GM19328 (cell line): ENCODE results near the gene PDE7B.

Source experiments
- ATAC-seq: cut with Tn5 transposase; IDR thresholded peaks from one replicate; pipeline ENCODE4 v1.9.1; 2021; ENCODE audit warnings: mild to moderate bottlenecking, moderate library complexity; ENCODE audit not compliant: unreplicated experiment

Gene PDE7B

DNA sequence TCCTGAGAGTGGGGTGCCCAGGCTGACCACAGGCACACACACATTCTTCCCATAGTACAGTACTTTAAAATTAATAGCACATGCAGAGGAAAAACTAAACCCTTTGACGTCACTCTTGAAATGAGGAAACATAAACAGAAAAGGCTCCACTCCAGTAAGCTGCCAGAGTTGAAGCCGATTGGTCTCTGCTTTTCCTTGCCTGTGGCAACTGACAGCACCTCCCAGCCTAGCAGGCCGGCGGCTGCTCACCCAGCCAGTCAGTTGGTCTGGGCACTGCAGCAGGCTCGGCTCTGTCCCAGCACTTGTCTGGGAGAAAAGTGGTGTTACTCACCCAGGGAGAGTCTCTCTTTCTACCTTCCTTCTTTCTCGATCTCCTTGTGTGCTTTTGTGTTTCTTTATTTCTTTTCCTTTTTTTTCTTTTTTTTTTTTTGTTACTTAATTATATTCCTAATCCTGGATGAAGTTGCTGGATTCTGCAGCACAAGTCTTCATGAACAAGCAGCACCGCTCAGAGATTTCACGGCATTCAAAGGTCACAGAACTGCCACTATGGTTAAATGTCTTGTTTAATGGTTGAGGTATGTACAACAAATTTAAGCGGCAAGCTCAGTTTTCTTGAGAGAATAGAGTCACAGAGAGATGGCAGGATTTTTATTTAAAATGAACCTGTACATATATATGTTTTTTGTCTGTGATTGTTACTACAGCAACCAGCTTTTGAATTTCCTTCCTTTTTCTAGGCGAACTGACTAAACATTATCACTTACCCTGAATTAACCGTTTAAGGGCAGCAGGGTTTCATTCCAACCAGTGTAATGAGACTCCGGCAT lies at the start of gene PDE7B:
Gene PDE7B, plus strand, starts transcription at position 260 of the 830 bp plus-strand sequence.
- peak; percentile 94 for ATAC-seq

GRCh38 chr6:135801755-135802465 lies 49.6 kb upstream of the PDE7B start:
- no peak for ATAC-seq

DNA sequence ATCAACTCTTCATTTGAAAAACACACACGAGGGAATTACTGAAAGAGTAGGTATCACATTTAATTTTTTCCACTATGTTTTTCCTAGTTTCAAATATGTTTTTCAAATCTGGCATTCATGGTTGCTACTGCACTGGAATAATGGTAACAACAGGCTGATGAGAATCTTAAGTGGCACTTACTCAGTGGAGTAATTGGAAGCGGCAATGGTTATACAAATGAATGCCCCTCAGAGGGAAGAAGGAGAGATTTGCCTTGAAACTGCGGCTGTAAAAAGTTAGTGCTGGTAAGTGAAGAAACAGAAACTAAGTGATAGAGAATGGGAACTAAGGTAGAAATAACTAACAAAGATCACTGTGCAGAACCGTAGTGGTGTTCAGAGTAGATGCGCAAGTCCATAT lies 41.0 kb upstream of the PDE7B start:
- no peak for ATAC-seq

DNA sequence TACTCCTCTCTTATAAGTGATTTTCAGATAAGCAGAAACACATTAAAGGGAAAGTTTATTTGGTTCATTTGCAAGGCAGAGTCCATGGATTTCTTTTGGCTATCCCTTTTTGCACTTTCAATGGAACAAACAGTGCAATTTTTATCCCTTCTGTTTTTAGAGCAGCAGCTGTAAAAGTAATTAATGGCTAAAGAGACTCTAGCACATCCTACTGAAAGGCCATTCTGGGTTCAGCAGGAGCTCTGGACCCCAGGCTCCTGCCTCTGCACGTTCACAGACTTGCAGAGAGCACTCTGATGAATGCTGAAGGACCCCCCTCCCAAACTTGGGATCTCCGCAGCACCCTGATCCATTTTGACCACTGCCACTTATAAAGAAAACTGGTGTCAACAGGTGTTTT lies 40.3 kb upstream of the PDE7B start:
- no peak for ATAC-seq

DNA sequence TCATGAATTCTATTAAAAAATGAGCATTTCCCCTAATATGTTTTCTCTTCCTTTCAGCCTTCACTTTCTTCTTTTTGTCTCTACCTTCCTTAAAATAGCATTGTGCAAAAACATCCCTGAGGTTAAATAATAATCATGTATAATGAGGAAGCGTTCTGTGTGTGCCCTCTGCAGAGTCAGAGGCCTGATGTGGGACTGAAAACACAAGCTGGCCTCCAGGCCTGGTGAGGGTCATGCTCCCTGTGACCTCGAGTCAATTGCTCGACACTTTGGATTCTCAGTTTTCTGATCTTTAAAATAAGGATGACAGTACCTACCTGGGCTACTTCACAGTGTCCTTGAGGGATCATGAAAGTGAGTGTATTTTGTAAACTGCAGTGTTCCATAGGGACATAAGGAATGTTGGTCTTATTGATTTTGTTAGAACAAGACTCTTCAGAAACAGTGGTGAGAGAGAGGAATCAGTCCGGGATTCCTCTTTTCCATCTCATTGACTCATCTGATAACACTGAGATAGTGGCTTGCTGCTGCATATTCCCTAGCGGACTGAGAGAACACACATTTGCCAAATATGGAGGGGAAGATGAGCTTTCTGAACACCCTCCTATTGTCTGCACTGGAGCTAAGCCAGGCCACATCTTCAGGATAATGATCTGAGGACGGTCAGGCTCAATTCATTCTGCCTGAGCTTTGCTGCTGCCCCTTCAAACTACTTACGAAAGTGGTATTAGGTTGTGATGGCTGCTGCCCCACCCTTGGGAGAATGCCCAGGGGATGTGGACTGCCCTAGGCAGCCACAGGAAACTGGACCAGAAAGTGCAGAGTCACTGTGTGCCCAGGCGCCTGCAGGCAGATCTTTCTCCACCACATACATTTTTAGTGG lies 39.6 kb upstream of the PDE7B start:
- no peak for ATAC-seq

DNA sequence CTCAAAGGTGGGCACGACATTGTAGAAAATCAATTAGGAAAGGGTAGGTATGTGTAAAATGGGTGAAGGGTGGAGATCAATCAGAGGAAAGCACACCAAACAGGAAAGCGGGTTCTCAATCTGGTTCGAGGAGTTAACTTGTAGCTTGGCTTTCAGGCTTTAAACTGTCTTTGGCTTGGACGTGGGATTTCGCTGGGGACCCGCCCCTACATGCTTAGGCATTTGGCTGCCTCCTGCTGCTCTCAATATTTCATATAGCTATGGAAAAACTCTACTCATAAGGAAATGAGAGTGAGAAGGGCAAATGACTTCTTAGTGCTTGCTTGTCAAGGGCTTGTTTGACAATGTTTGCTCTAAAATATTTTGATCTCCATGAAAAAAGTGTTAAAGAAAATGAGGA lies 38.1 kb upstream of the PDE7B start:
- ATAC-seq, result no peak

DNA sequence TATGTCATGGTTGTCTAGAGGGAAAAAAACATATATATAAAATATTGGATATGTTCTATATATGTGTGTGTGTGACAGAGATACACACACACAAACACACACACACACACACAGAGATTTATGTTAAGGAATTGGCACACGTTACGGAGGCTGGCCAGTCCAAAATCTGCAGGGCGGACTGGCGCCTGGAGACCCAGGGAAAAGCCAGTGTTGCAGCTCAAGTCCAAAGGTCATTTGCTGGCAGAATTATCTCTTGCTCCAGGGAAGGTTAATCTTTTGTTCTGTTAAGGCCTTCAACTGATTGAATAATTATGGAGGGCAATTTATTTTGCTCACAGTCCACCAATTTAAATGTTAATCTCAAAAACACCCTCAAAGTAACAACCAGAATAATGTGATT lies 37.5 kb upstream of the PDE7B start:
- no peak for ATAC-seq

GRCh38 chr6:135815216-135815615 lies 36.3 kb upstream of the PDE7B start:
- ATAC-seq, result no peak

DNA sequence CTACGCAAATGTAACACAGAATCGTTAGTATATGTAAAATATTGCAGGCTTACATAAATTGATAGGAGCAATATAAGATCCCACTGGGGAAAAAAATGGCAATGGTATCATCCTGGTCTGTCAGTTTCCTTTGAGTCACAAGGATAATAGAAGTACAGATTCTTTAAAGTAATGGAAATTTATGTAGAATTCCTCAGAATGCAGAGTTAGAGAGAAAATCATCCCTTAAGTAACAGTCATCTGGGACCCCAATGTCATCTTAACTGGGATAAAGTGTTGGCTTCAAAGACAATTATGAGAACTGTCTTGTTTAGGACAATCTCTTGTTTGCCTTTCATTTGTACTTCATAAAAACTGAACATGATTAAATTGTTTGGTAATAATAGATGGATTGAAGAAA lies 34.5 kb upstream of the PDE7B start:
- no peak for ATAC-seq

DNA sequence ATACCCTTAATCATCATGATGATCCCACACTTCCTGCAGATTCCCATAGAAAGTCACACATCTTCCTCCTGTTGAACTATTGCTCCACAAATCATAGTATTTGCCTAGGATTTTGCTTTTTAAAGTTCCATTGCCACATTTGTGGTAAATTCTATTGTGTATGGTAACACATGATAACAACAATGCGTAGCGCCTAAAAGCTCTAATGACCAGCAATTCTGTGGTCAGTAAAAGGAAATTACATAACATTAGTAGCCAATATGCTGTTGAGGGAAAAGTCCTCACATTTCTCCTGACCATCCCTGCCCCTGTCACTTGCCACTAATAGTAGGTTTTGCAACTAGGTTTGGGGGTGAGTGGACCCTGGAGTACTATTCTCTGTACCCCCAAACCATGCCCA lies 31.8 kb upstream of the PDE7B start:
- ATAC-seq, result no peak

DNA sequence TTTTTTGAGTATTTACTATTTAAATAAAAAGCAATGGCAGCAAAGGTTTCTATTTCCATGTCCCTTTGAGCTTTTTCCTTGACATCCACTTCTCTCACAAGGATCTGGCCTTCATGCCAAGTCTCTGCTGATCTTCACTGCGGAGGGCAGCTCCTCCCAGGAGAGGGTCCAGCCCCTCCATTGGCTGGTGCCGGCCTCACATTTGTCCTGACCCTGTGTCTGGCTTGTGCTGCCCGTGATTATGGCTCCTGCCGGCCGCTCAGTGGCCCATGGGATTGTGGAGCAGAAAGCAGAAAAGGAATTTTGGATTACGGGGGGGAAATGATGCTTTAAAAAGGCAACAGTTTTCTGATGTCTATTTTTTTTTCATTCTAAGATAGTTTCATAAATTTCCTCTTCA lies 31.2 kb upstream of the PDE7B start:
- ATAC-seq, result no peak

- no peak for ATAC-seq
These were observed 27.6 kb upstream of the PDE7B start for GRCh38 chr6:135823851-135824250.

- ATAC-seq, result no peak
These were observed 25.2 kb upstream of the PDE7B start for GRCh38 chr6:135826236-135826804.

GRCh38 chr6:135828021-135828420 lies 23.5 kb upstream of the PDE7B start:
- no peak for ATAC-seq

DNA sequence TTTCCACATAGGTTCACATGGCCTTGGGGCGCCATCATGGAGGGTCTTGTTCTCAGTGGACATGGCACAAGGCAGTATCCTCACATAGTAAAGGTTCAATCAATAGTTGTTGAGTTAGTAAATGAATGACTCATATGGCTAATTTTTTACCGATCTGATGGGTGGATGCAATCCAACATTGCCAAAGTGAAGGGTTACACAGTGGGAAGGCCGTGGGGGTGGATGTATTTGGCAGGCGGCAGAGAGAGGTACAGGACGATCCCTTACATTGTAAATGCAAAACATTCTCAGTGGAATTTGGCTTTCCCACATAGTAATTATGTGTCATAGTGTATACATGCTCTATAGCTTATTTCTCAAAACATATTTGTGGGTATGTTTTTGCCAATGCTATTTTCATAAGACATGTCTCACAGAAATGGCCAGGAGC lies 21.0 kb upstream of the PDE7B start:
- ATAC-seq, result no peak

DNA sequence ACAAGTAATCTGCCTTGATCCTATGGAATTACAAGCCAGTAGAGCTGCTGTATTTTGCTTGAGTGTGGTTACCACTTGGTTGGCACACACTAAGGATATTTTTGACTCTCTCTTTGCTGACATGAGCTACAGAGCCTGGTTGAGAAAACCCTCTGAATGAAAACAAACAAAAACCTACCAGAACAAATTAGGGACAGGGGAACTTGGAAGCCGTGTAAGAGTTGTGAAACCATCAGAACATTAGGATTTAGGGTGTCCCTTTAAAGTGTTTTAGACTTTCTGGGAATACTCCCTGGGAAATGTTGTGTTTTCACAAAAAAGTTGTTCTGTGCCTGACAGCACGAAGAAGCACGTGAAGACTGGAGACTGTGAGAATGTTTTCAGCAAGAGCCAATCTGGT lies 20.5 kb upstream of the PDE7B start:
- no peak for ATAC-seq

GRCh38 chr6:135832166-135832565 lies 19.3 kb upstream of the PDE7B start:
- no peak for ATAC-seq

GRCh38 chr6:135833771-135834170 lies 17.7 kb upstream of the PDE7B start:
- ATAC-seq, result no peak

- ATAC-seq, result no peak
These were observed 13.6 kb upstream of the PDE7B start for GRCh38 chr6:135837735-135838449.

DNA sequence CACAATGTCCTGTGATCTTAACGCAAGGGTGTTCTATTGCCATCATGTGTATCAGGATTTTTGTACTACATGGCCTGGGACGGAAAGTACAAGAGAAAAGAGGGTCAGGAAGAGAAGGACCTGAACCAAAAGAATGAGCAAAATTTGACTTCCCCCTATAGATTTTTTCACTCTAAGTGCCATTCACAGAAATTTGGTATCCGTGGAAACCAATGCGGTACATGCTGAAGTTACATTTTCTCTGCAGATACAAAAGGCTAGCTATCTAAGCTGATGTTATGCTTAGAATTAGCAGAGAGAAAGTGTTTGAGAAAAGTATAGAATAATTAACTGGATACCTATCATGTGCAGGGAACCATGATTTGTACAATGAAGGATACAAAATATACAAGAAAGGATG lies 12.4 kb upstream of the PDE7B start:
- ATAC-seq, result no peak
